PC-3 (cell line): ENCODE results near the gene PRR15. TPM values are rescaled to one million over a fixed set of nuclear protein-coding genes. Genes with fewer than 3 reads are reported as not detected.

Source experiments
- ATAC-seq: fragments of 200-7000 bp; cut with Tn5 transposase; 2 replicates; pipeline ENCODE4 v1.9.1; 2020; ENCODE audit warnings: mild to moderate bottlenecking, moderate library complexity
- BruUV-seq: library from RNA; stranded (reverse); fragments of 400-500 nt; replicated peaks from 2 replicates; lab custom pipeline; 2021; lab: Mats Ljungman, UMichigan
- CTCF ChIA-PET: fragments of 300-600 bp; sonication (Branson Sonifier 250); formaldehyde crosslinking; loops from one replicate; lab custom pipeline; 2022; ENCODE audit warnings: antibody characterized with exemption; lab: Charles Lee
- POLR2A ChIA-PET: fragments of 300-600 bp; sonication (Branson Sonifier 250); formaldehyde crosslinking; loops from one replicate; lab custom pipeline; 2022; ENCODE audit warnings: antibody characterized with exemption; ENCODE audit not compliant: unreplicated experiment; lab: Charles Lee
- DNase-seq: peaks from one replicate; pipeline ENCODE4 v3.0.0-alpha.2; 2015
- H2AFZ ChIP-seq: fragments of 300-600 bp; sonication (generic); 2 replicates; pipeline ENCODE4 v1.6.0; 2016; ENCODE audit warnings: antibody characterized with exemption, low read length
- H3F3A ChIP-seq: fragments of 300-600 bp; sonication (generic); one replicate; pipeline ENCODE4 v1.6.0; 2017; ENCODE audit warnings: antibody characterized with exemption, low read length, control low read depth, mild to moderate bottlenecking; ENCODE audit not compliant: unreplicated experiment
- H3K27ac ChIP-seq: fragments of 300-600 bp; sonication (generic); 2 replicates; pipeline ENCODE4 v1.5.1; 2016; ENCODE audit warnings: mild to moderate bottlenecking, low read length
- H3K27me3 ChIP-seq: fragments of 300-600 bp; sonication (generic); 2 replicates; pipeline ENCODE4 v1.6.1; 2016; ENCODE audit warnings: low read length, mixed read lengths
- H3K36me3 ChIP-seq: fragments of 300-600 bp; sonication (generic); 2 replicates; pipeline ENCODE4 v1.6.1; 2016; ENCODE audit warnings: low read depth, mixed run types, low read length, mixed read lengths
- H3K4me1 ChIP-seq: fragments of 300-600 bp; sonication (generic); 2 replicates; pipeline ENCODE4 v1.5.1; 2016; ENCODE audit warnings: low read length; ENCODE audit not compliant: insufficient read depth
- H3K4me2 ChIP-seq: fragments of 300-600 bp; sonication (generic); 2 replicates; pipeline ENCODE4 v1.6.0; 2016; ENCODE audit warnings: low read length
- H3K4me3 ChIP-seq: fragments of 300-600 bp; sonication (generic); 2 replicates; pipeline ENCODE4 v1.5.1; 2016; ENCODE audit warnings: mild to moderate bottlenecking, low read length, mixed read lengths
- H3K79me2 ChIP-seq: fragments of 300-600 bp; sonication (generic); 2 replicates; pipeline ENCODE4 v1.6.1; 2017; ENCODE audit warnings: low read length, mixed read lengths
- H3K9ac ChIP-seq: fragments of 300-600 bp; sonication (generic); 2 replicates; pipeline ENCODE4 v1.6.0; 2016; ENCODE audit warnings: mild to moderate bottlenecking, low read length
- H3K9me2 ChIP-seq: fragments of 300-600 bp; sonication (generic); replicated peaks from 2 replicates; pipeline ENCODE4 v1.6.1; 2016; ENCODE audit warnings: mixed run types, low read length, mixed read lengths
- H3K9me3 ChIP-seq: fragments of 300-600 bp; sonication (generic); 2 replicates; pipeline ENCODE4 v1.6.1; 2016; ENCODE audit warnings: low read length, mixed read lengths
- H4K20me1 ChIP-seq: fragments of 300-600 bp; sonication (generic); 2 replicates; pipeline ENCODE4 v1.6.1; 2016; ENCODE audit warnings: low read length, mixed read lengths
- EZH2 ChIP-seq: fragments of 300-600 bp; sonication (generic); IDR thresholded peaks from one replicate; pipeline ENCODE4 v1.6.1; 2017; ENCODE audit warnings: antibody characterized with exemption, mild to moderate bottlenecking, low read length; ENCODE audit not compliant: unreplicated experiment
- EZH2phosphoT487 ChIP-seq: fragments of 300-600 bp; sonication (generic); IDR thresholded peaks from 2 replicates; pipeline ENCODE4 v1.6.1; 2018; ENCODE audit warnings: mild to moderate bottlenecking, antibody characterized with exemption, low read length, borderline replicate concordance
- intact Hi-C: fragments of 100-400 bp; cut with micrococcal nuclease; formaldehyde crosslinking; loops from 2 replicates; pipeline ENCODE4 v1.9.0; 2023
- total RNA-seq: library from RNA; depleted of rRNA; stranded (reverse); fragments of >200 nt; gene quantifications from 2 replicates; pipeline ENCODE4 v1.2.3, GENCODE V29; 2014
- TF ChIP-seq, protein P1 (sequence below): fragments of 300-600 bp; sonication (generic); conservative IDR thresholded peaks from 2 replicates; pipeline ENCODE4 v1.5.1; 2017; ENCODE audit warnings: antibody characterized with exemption, low read depth, mild to moderate bottlenecking, low read length

Gene PRR15
- total RNA-seq, 1 experiment from 2014 or later, result 23.4 TPM

GRCh38 chr7:29562307-29562706, 1.3 kb upstream of the PRR15 start:
- Histone ChIP-seq H3K36me3 (no peaks in the 10 kb centered on the region), H3K4me1 (peaks cover 11% of the 10 kb centered on the region; the same call in 1 of the 2 replicates), H3K4me3 (peak overlapping the region; percentile 83), H3K27me3 (no peaks in the 10 kb centered on the region), H2AFZ (peak overlapping the region; percentile 90), H3K27ac (no peak overlapping the region), H3K9me2 (no peaks in the 10 kb centered on the region), H4K20me1 (no peaks in the 10 kb centered on the region), H3K4me2 (peak overlapping the region; percentile 99), H3F3A (no peaks in the 10 kb centered on the region), H3K9ac (peak overlapping the region; percentile 49; the same call in 1 of the 2 replicates), H3K9me3 (no peaks in the 10 kb centered on the region), H3K79me2 (peaks cover 17% of the 10 kb centered on the region)
- TF ChIP-seq EZH2, result no peak
- TF ChIP-seq, protein P1, sequence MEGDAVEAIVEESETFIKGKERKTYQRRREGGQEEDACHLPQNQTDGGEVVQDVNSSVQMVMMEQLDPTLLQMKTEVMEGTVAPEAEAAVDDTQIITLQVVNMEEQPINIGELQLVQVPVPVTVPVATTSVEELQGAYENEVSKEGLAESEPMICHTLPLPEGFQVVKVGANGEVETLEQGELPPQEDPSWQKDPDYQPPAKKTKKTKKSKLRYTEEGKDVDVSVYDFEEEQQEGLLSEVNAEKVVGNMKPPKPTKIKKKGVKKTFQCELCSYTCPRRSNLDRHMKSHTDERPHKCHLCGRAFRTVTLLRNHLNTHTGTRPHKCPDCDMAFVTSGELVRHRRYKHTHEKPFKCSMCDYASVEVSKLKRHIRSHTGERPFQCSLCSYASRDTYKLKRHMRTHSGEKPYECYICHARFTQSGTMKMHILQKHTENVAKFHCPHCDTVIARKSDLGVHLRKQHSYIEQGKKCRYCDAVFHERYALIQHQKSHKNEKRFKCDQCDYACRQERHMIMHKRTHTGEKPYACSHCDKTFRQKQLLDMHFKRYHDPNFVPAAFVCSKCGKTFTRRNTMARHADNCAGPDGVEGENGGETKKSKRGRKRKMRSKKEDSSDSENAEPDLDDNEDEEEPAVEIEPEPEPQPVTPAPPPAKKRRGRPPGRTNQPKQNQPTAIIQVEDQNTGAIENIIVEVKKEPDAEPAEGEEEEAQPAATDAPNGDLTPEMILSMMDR, result no peak
- TF ChIP-seq EZH2phosphoT487, result no peak
- ChIA-PET CTCF (interaction anchor here (0.7 kb wide), 2 partner anchors 58 to 500 kb away, joined by 5 to 8 read pairs; no protein-coding TSS in a partner anchor), POLR2A (interaction anchor here (0.6 to 0.7 kb wide), 7 partner anchors 15 to 607 kb away, joined by 3 to 18 read pairs (median 5); no protein-coding TSS in a partner anchor)
- DNase-seq, result no peak
- no TSS peak for BruUV-seq
- intact Hi-C loops, result loop anchor here (2.0 to 10.0 kb wide), 5 partner anchors 155 to 448 kb away; no protein-coding TSS in a partner anchor
- no peak for ATAC-seq

- peaks cover 17% of the 10 kb centered on the region for H3K79me2 ChIP-seq
- no peaks in the 10 kb centered on the region for H3K9me3 ChIP-seq
- no TSS peak for BruUV-seq
- H3K4me3 ChIP-seq, result peak overlapping the region; percentile 83
- peak overlapping the region; percentile 82 for H3K27ac ChIP-seq
- intact Hi-C loops, result loop anchor here (1.0 to 10.0 kb wide), 5 partner anchors 45 to 450 kb away; no protein-coding TSS in a partner anchor
- H4K20me1 ChIP-seq, result no peaks in the 10 kb centered on the region
- ATAC-seq, result peak; percentile 57
- H3K4me2 ChIP-seq, result peak overlapping the region; percentile 99
- CTCF ChIA-PET, result no interaction called here
- no peaks in the 10 kb centered on the region for H3F3A ChIP-seq
- TF ChIP-seq EZH2phosphoT487 (peak; percentile 67; the same call in 1 of the 2 replicates), EZH2 (no peak)
- TF ChIP-seq, protein P1, result no peak
- peak overlapping the region; percentile 90 for H2AFZ ChIP-seq
- H3K27me3 ChIP-seq, result no peaks in the 10 kb centered on the region
- peak; percentile 92 for DNase-seq
- H3K36me3 ChIP-seq, result no peaks in the 10 kb centered on the region
- H3K4me1 ChIP-seq, result peaks cover 23% of the 10 kb centered on the region
- POLR2A ChIA-PET, result no interaction called here
- H3K9ac ChIP-seq, result peak overlapping the region; percentile 68
- H3K9me2 ChIP-seq, result no peaks in the 10 kb centered on the region
Measured at GRCh38 chr7:29564496-29565223, 1.0 kb downstream of the PRR15 start.

- TF ChIP-seq, protein P1, result no peak
- TF ChIP-seq EZH2phosphoT487 (no peak), EZH2 (no peak)
- Histone ChIP-seq H3K36me3 (no peaks in the 10 kb centered on the region), H3K9ac (peak overlapping the region; percentile 68), H2AFZ (peak overlapping the region; percentile 90), H3K27me3 (no peaks in the 10 kb centered on the region), H3K9me2 (no peaks in the 10 kb centered on the region), H3F3A (no peaks in the 10 kb centered on the region), H3K27ac (peak overlapping the region; percentile 82), H4K20me1 (no peaks in the 10 kb centered on the region), H3K9me3 (no peaks in the 10 kb centered on the region), H3K4me3 (peak overlapping the region; percentile 83), H3K4me1 (peaks cover 26% of the 10 kb centered on the region), H3K79me2 (peaks cover 17% of the 10 kb centered on the region), H3K4me2 (peak overlapping the region; percentile 99)
- DNase-seq (no peak), ATAC-seq (no peak)
- no TSS peak for BruUV-seq
- ChIA-PET CTCF (interaction anchor here (0.6 to 0.7 kb wide), 2 partner anchors 380 to 873 kb away, joined by 5 to 6 read pairs; no protein-coding TSS in a partner anchor), POLR2A (no interaction called here)
- intact Hi-C loops, result loop anchor here (10.0 kb wide), 3 partner anchors 160 to 450 kb away; no protein-coding TSS in a partner anchor
Measured at GRCh38 chr7:29565224-29565630, 1.6 kb downstream of the PRR15 start.
